Keratinocyte (primary cell): ENCODE measurements around the gene DDIAS.

Experiments used
- EZH2 ChIP-seq: IDR thresholded peaks from one replicate; pipeline ENCODE4 v1.6.1; 2012; ENCODE audit warnings: inconsistent platforms, mild to moderate bottlenecking, low read length, moderate library complexity
- TF ChIP-seq, protein P1 (sequence below), 3 experiments: IDR thresholded peaks in 1 of 3; conservative IDR thresholded peaks in 1 of 3; optimal IDR thresholded peaks in 1 of 3; 2 replicates in 2 of 3; 3 replicates in 1 of 3; pipeline versions ENCODE3 to v1.5.1; 2011; ENCODE audit warnings: low read length in 3 of 3, mild to moderate bottlenecking in 3 of 3, moderate library complexity in 2 of 3, control low read depth in 1 of 3, inconsistent platforms in 1 of 3; ENCODE audit not compliant: insufficient read depth in 2 of 3; ENCODE audit errors: extremely low read depth in 1 of 3

DNA sequence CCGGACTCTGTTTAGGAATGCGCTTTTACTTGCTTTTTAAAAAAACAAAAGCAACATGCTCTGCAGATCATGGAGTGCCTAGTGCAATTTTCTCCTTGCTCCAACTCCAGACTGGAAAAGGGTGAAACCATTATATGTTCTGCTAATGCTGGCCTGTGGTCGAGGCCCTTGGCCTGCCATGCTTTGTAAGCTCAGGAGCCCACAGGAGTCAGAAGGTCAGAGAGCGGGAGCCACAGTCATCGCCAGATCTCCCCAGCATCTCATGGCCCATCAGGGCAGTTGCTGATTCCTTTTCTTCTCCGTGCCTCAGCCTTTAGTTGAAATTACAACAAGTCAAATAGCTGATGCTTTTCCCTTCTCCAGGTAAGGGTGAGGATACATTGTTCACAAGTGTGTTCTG is 80.3 kb downstream of the DDIAS start:
- TF ChIP-seq, protein P1, sequence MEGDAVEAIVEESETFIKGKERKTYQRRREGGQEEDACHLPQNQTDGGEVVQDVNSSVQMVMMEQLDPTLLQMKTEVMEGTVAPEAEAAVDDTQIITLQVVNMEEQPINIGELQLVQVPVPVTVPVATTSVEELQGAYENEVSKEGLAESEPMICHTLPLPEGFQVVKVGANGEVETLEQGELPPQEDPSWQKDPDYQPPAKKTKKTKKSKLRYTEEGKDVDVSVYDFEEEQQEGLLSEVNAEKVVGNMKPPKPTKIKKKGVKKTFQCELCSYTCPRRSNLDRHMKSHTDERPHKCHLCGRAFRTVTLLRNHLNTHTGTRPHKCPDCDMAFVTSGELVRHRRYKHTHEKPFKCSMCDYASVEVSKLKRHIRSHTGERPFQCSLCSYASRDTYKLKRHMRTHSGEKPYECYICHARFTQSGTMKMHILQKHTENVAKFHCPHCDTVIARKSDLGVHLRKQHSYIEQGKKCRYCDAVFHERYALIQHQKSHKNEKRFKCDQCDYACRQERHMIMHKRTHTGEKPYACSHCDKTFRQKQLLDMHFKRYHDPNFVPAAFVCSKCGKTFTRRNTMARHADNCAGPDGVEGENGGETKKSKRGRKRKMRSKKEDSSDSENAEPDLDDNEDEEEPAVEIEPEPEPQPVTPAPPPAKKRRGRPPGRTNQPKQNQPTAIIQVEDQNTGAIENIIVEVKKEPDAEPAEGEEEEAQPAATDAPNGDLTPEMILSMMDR (optimal IDR thresholded peaks at IDR 0.05 in 1 of 3, IDR thresholded peaks at IDR 0.05 in 1 of 3, conservative IDR thresholded peaks at IDR 0.05 in 1 of 3; ENCODE audit: extremely low read depth in 1 of 3, insufficient read depth in 2 of 3, low read length in 3 of 3), result no peak
- TF ChIP-seq EZH2, result no peak
